HK-2 (cell line): ENCODE measurements around the gene GRIN2A.
A peak's percentile ranks its signal among the peaks of the same experiment; 100 is the strongest.

Experiments
- DNase-seq: peaks from one replicate; pipeline ENCODE4 v3.0.0-alpha.2; 2018; ENCODE audit not compliant: unreplicated experiment

Gene GRIN2A

DNA sequence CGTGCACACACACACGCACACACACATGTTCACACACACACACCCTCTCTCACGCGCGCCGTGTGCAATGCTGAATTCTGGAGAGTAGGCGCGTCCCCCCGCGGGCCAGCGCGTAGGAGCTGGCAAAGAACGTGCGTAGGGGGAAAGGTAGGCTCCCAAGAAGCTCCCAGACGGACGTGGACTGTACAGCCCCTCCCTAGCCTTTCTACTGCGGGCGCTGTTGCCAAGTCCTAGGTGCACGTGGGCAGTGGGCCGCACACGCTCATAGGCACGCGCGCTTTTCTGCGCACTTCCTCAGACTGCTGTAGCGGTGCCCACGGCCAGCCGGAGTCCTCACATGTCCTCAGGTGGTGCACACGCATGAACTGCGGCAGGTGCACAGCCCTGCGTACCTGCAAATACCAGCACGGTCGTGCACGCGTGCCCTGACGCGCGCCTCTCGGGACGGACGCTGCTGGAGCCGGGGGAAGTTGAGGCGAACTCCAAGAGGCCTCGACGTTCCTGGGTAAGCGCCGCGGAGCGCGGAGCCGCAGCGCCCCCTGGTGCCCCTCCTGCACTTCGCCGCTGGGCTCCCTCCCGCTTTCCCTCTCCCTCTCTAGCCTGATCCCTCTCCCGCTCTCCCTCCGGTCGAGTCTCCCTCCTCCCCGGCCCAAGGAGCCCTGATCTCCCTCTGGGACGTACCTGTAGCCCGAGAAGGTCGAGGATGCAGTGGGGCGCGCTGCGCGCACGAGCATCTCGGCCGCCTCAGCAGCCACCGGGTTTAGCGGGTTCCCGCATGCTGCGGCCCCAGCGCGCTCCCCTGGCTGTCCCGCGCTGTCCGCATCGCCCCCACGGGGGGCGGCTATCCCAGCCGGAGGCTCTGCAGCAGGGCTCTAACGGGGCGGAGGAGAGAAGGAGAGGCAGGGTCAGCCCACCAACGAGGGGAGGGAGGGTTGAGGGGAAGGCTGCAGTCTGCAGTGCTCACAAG is 749 bp downstream of the GRIN2A start:
- DNase-seq = peak; percentile 47

DNA sequence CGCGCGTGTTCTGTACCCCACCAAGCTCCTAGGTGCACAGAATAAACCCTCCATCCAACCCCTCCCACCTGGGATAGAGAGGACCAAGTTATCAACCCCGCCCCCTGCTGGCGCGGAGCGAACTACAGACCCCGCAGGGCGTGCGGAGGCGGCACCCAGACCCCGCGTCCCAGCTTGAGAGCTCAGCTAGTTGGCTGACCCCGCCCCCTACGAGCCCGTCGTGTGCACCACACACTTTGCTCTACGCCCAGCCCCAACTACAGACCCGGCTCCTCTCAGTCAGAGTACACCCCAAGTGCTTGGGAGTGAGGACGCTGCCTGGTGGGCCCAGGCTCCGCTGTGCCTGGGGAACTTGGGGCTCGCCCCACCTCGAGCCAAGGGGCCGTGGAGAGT is 1.5 kb downstream of the GRIN2A start:
- DNase-seq = peak; percentile 7

DNA sequence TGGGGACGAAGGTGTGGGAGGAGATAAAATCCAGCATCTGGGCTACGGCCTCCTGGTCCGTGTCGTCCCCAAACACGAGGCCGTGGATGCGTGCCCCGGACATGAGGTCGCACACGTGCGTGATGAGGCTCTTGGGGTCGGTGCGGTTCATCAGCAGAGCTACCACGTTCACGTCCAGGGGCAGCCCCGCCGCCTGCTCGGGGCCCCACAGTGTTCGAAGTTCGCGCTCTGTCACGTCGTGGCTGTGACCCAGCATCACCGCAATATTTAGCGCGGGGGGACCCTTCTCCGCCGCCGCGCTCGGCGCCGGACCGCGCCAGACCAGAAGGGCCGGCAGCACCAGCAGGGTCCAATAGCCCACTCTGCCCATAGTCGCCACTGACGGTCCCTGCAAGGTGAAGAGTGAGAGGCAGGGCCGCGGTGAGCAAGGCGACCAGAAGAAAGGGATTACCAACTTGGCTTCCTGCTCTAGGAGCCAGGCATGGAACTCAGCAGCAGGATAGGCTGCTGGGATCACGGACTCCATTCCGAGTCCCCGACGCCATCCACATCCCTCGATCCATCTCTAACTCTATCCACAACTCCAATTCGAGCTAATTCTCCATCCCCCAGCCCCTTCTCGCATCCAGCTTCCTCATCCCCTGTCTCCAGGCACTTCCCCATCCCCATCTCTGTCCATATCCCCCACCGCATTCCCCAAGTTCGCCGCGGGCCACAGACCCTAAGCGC is 2.0 kb downstream of the GRIN2A start:
- no peak for DNase-seq

DNA sequence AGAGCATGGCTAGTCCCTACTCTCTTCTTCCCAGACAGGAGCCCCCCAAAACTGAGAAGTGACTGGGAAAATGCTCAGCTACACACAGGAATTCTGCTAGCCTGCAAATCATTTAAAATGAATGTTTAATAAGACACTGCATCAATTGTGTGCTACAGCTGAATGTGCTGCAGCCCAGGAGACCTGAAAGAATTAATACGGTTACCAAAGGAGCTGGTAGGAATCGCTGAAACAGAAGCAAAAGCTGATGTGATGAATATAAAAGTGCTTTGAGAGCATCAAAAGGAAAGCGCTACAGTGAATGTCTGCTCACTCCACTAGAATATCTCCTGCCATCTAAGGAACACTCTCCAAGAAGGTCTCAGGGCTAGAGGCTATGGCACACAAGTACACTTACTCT is 3.7 kb downstream of the GRIN2A start:
- no peak for DNase-seq

DNA sequence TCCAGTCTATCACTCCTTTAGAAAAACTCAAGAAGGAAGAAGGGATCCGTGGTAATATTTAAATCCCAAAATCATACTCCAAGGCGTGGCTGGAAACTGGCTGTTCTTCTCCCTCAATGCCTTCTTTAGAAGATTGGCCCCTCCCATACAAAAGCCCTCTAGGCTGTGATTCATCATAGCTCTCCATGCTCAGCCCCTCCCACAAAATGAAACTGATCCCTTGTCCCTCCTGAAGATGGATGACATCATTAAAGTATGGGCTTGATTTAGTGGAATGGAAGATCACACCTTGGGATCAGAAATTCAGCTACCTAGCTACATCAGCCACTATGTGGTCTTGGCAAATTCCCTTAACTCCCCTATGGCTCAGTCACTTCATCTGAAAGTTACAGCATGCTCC is 4.1 kb downstream of the GRIN2A start:
- DNase-seq = no peak

DNA sequence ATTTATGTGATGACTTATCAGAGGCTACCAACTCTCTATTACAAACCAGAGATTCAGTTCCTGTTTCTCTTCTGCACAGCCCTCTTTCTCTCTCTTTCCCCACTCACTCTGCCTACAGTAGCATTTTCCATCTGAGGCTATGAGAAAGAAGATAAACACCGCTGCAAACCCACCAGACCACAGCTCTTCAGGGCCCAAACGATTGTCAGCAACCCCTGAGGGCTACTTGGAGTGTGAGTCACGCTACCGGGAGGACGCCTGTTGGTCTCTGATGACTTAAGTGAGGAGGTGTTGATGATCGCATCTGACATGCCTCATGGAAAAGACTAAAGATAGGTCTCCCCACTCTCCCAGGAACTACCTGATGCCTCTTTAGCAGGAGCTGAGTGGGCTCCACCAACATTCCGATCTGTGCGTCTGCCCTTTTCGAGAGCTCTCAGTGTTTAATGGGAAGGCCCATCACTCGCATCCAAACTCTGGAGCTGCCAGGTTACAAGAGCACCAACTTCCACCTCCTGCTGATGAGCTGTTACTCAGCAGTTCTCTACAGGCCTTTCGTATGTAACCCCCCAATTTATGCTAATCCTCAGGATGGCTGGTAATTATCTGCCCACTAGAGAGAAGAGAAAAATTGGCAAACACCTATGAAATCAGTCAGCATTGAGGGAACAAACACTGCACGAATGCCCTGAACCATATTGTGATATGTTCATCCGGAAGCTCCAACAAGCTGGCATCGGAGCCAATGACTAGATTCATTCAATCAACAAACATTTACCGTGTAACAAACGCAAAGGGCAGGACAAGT is 9.2 kb downstream of the GRIN2A start:
- no peak for DNase-seq

DNA sequence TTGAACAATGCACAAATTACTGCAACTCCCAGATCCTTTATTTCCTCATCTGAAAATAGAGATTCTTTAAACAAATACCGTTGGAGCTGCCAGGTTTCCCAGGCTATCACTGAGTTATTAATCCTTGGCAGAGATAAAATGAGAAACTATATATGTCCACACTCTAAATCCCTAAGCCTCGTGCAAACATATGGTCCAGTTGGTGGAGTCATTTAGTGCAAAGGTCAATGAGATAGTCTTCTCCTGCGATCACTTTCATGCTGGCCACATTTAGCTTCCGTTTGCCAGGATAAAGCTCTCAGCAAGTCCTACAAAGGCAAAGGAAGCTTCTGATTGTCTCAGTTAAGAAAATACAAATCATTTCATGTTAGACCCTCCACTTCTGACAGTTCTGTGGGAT is 11.0 kb downstream of the GRIN2A start:
- no peak for DNase-seq

DNA sequence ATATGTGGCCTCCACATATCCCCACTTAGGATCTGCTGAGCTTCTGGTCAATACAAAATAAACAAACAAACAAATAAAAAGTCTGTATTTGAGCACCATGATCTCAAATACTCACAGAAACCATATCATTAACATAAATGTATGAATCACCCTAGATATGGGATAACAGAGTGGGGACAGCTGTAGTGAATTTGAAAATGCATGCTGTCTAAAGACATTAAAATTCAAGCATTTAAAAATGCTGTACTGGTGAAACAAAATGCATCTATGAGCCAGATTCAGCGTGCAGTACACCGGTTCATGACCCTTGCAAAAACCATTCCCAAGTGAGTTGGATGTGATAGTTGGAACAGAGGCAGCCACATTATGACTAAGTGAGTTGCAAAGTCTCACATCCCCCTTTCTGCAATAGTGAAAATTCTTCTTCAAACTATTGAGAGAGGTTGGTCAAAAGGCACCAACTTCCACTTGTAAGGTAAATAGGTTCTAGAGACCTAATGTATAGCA is 12.3 kb downstream of the GRIN2A start:
- no peak for DNase-seq

DNA sequence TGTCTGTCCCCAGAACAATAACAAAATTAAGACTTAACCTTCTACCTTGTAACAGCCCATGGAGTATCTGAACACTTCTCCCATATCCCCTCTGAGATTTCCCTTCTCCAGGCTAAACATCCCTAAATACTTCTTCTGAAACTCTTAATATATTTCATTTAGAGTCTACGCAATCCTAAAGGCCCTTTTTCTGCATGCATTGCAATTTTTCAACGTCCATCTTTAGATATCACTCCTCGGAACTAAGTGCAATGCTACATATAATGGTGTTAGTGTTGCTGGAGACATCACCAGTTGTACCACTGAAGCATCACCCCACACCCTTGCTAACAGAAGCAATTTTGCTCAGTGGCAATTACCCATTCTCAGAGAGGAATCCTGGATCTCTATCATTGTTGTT is 13.2 kb downstream of the GRIN2A start:
- DNase-seq = no peak

DNA sequence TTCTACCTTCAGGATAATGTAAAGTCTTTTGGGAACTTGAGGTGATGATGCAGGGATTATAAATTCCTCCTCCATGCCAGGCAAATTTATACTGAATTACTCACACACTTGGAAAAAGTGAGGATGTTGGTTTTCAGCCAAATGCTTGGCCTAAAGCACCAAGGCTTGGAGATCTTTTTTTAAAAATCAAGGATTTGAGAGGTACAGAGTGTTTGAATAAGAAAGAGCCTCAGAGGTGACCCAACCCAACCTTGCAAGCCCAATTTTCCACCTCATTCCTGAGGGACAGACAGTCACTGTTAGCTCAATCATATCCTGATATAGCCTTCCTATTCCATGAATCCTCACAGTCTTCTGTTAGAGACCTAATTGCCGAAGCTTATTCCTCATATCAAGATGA is 14.0 kb downstream of the GRIN2A start:
- DNase-seq = no peak

DNA sequence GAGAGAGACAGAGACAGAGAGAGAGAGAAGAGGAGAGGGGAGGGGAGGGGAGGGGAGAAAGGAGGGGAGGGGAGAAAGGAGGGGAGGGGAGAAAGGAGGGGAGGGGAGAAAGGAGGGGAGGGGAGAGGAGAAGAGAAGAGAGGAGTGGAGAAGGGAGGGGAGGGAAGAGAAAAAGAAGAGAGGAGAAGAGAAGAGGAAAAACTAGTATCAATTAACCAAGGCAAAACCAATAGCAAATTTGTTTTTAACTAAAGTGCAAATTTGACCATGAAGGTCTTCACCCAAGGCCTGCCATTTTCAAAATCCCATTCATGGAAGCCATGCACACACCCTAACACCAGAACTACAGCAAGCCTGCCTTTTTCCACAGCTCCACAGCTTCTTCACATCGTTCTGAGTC is 16.6 kb downstream of the GRIN2A start:
- DNase-seq = no peak

DNA sequence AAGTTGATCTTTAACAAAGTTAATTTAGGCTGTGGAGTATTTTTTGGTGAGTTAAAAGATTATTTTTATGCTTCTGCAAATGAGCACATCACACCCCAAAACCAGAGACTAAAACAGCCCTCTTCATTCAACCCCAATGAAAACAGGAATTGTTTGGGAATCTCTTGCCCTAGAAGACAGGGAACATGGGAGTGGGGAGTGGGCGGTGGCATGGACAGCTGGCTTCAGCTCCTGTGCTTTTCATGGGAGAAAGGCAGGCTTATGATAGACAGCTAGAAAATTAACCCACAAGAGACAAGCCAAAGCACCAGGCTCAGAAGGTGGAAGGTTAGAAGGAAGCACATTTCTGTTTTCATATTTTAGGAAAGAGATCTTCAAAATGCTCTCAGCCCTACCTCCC is 19.2 kb downstream of the GRIN2A start:
- DNase-seq = no peak

DNA sequence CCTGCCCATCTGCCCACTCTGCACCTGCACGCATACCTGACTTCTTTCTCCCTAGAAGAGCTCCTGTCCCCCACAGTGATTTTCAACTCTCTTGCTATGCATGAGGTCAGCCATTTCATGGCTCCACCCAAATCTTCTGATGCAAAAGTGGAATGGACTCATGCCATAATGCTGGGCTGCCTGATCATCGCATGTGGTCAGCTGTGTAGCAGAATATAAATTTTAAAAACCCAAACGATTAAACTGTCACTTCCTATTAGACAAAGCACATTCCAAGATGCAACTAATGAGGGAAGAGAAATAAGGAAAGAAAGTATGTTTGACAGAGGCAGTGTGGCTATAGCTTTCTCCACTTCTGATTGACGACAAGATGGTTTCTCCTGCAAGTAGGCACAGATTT is 26.1 kb downstream of the GRIN2A start:
- no peak for DNase-seq

DNA sequence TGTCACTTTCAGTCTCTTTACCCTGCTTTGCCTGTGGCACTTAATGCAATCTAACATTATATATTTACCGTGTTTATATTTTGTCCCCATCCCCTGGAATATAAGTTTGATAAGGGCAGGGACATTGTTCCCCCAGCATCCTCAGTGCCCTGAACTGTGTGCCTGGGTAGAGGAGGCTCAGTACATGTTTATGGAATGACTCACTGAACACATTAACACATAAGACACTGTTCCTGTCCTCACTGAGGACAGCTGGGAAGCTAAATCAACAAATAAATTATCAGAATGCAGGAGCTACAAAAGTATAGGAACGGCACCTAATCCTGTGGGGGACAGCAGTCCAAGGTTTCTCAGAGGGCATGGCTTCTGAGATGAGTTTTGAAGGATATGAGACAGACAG is 27.8 kb downstream of the GRIN2A start:
- no peak for DNase-seq

DNA sequence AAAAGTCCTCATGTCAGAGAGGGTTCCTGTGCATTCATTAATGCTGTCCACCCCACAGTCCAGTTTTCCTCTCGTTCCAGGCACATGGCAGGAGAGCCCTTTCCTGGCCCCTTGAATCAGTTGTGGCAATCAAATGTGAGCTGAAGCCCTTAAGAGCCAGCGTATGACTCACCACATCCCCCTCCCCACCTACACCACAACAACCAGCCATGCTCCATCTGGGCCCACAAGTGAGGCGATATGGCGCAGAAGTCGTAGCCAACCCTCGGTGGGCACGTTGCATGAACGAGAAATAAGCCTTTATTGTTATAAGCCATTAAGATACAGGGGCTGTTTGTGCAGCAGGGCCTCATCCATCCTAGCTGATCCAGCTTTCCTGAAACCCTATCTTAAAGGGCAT is 28.2 kb downstream of the GRIN2A start:
- DNase-seq = no peak

DNA sequence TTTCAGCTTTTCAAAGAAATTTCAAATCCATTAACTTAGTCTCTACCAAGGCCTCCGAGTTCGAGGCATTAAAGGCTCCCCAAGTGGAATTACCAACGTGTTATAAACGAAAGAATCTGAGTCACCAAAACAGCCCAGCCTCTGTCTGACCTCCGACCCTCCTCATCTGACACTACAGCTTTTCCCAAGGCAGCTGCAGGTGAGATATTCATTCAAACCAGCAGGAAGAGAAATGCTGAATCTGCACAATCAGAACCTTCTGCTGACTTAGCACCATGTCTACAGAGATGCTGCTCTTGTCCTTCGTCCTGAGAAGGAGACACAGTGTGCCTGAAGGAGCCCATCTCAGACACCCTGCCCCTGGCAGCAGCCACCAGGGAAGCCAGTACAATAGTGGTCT is 30.5 kb downstream of the GRIN2A start:
- no peak for DNase-seq

DNA sequence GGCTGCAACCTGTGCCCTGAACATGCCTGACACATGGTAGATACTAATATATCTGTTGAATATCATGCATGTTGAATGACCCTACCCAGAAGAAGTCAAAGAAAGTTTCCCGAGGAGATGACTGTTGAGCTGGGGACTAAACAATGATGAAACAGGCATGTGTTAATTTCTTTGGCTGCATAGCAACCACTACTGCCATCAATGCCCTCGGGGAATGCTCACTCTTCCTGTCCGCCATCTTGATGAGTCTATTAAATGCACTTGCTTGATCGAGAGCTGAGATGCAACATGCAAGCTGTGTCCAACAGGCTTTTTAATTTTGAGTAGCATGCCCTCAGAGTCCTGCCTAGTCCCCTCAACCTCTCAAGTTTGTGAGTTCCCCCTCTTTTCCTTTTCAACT is 31.3 kb downstream of the GRIN2A start:
- DNase-seq = no peak

DNA sequence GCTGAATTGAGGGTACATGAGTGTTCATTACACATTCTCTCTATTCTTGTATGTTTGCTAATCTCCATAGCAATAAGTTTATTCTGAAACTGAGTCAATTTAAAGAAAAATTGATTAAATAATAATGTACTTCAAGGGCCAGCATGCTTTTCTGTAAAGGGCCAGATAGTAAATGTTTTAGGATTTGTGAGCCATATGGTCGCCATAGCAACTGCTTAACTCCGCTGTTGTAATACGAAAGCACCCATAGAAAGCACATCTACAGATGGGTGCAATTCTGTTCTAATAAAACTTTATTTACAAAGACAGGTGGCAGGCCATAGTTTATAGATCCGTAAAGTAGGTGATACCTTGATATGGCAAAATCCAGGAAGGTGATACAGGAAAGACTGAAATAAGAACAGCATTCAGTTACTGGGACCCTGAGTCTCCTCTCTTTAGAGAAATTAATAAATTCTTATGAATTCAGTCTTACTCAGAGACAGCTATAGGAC is 36.6 kb downstream of the GRIN2A start:
- no peak for DNase-seq

DNA sequence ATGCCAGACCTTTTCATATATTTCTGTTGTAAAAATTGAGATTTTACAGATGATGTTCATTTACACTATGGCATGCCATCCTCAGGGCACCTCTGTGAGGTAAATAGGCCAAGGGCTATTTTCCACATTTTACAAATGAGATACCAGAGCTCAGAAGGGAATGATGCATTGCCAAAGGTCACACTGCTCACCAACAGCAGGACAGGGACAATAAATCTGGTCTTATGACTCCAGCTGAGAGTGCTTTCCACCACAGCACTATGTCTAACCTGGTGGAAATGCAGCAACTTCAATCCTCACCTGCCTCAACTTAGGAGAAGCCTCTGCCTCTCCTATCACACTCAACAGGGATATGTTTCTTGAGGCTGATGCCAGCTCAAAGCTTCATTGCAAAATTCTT is 40.6 kb downstream of the GRIN2A start:
- DNase-seq = no peak

DNA sequence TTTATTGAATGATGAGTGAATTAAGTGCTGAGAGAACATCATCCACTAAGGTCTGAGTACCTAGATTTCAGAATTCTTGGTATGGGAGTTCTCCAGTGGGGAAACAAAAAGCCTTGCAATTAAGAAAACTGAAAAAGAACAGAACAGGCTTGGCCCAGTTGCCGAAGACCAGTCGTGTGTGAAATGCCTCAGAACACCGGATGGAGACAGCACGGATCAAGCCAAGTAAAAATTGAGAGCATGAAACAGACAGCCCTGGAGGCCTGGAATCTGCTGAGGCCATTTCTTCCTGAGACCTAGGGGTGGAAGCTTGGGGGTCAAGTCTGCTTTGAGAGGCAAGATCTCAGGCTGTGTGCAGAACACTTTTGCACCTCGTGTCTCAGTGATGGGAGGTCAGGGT is 43.3 kb downstream of the GRIN2A start:
- DNase-seq = no peak

DNA sequence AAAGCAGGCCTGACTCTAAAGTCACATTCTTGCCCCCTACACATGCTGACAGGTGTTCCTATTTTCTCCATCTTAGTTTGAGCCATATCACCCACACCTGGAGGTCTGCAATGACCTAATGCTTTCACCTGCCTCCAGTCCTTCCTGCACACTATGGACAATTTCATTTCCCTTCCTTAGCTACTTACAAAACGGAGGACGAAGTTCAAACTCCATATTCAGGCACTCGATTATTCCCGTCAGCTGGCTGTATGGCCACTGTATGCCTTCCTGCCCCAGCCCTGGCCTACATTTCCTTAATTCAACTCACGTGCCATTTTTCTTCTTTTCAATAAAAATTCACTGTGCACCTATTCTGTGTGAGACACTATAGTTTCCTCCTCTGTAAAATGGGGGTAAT is 44.9 kb downstream of the GRIN2A start:
- DNase-seq = no peak

DNA sequence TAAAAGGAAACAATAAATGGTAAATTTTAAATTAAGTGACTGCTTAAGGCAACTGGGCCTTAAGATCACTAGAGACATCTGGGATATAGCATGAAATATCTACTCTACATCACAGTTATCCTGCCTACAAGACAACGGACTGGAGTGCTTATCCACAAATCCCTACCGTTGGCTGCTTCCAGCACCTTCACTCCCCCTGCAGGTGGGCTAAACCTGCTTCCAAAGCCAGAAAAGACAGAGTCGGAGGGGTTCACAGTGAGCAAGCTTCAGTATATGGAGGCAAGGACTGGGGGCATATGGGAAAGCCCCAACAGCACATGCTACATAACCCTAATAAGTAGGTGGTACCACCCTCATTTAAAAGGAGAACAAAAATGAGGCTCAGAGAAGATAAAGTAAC is 45.3 kb downstream of the GRIN2A start:
- DNase-seq = no peak
